HEK293 (cell line): ENCODE measurements around the gene DDX39A.

Source experiments
- BCL6B ChIP-seq: fragments of 450-650 bp; formaldehyde crosslinking; IDR thresholded peaks from 2 replicates; pipeline ENCODE4 v1.5.1; 2017; ENCODE audit warnings: missing biosample characterization, missing genetic modification characterization
- GFI1B ChIP-seq: fragments of 450-650 bp; formaldehyde crosslinking; IDR thresholded peaks from 2 replicates; pipeline ENCODE4 v1.5.1; 2016; ENCODE audit warnings: missing biosample characterization, missing genetic modification characterization
- GLIS2 ChIP-seq: fragments of 450-650 bp; formaldehyde crosslinking; IDR thresholded peaks from 2 replicates; pipeline ENCODE4 v1.5.1; 2016; ENCODE audit warnings: missing biosample characterization, missing genetic modification characterization
- KLF1 ChIP-seq: fragments of 450-650 bp; formaldehyde crosslinking; IDR thresholded peaks from 2 replicates; pipeline ENCODE4 v1.5.1; 2016; ENCODE audit warnings: missing biosample characterization, missing genetic modification characterization
- KLF8 ChIP-seq: fragments of 450-650 bp; formaldehyde crosslinking; IDR thresholded peaks from 2 replicates; pipeline ENCODE4 v1.5.1; 2016; ENCODE audit warnings: missing biosample characterization, missing genetic modification characterization
- MYNN ChIP-seq: fragments of 450-650 bp; formaldehyde crosslinking; IDR thresholded peaks from 2 replicates; pipeline ENCODE4 v1.5.1; 2016; ENCODE audit warnings: missing biosample characterization, missing genetic modification characterization, borderline replicate concordance
- PRDM4 ChIP-seq: fragments of 450-650 bp; formaldehyde crosslinking; IDR thresholded peaks from 2 replicates; pipeline ENCODE4 v1.5.1; 2017; ENCODE audit warnings: missing biosample characterization, missing genetic modification characterization
- PRDM6 ChIP-seq: fragments of 450-650 bp; formaldehyde crosslinking; IDR thresholded peaks from 2 replicates; pipeline ENCODE4 v1.5.1; 2017; ENCODE audit warnings: missing biosample characterization, missing genetic modification characterization
- SP3 ChIP-seq: fragments of 450-650 bp; formaldehyde crosslinking; IDR thresholded peaks from 2 replicates; pipeline ENCODE4 v1.5.1; 2016; ENCODE audit warnings: missing biosample characterization, missing genetic modification characterization
- TCF7L2 ChIP-seq: IDR thresholded peaks from 2 replicates; pipeline ENCODE4 v1.6.1; 2011; ENCODE audit warnings: low read depth, mild to moderate bottlenecking, inconsistent platforms, low read length, moderate library complexity, borderline replicate concordance
- YY1 ChIP-seq: fragments of 450-650 bp; formaldehyde crosslinking; IDR thresholded peaks from 2 replicates; pipeline ENCODE4 v1.5.1; 2018; ENCODE audit warnings: missing biosample characterization, missing genetic modification characterization
- ZBTB17 ChIP-seq: fragments of 450-650 bp; formaldehyde crosslinking; IDR thresholded peaks from 2 replicates; pipeline ENCODE4 v1.5.1; 2016; ENCODE audit warnings: missing biosample characterization, missing genetic modification characterization
- ZBTB21 ChIP-seq: fragments of 450-650 bp; formaldehyde crosslinking; IDR thresholded peaks from 2 replicates; pipeline ENCODE4 v1.5.1; 2017; ENCODE audit warnings: missing biosample characterization, missing genetic modification characterization
- ZBTB48 ChIP-seq: fragments of 450-650 bp; formaldehyde crosslinking; IDR thresholded peaks from 2 replicates; pipeline ENCODE4 v1.5.1; 2016; ENCODE audit warnings: missing biosample characterization, missing genetic modification characterization
- ZNF112 ChIP-seq: fragments of 450-650 bp; formaldehyde crosslinking; IDR thresholded peaks from 2 replicates; pipeline ENCODE4 v1.5.0; 2017; ENCODE audit warnings: missing biosample characterization, missing genetic modification characterization
- ZNF121 ChIP-seq: fragments of 450-650 bp; formaldehyde crosslinking; IDR thresholded peaks from 2 replicates; pipeline ENCODE4 v1.5.1; 2016; ENCODE audit warnings: missing biosample characterization, missing genetic modification characterization
- ZNF19 ChIP-seq: fragments of 450-650 bp; formaldehyde crosslinking; IDR thresholded peaks from 2 replicates; pipeline ENCODE4; 2016; ENCODE audit warnings: missing biosample characterization, missing genetic modification characterization, low read depth
- ZNF221 ChIP-seq: fragments of 450-650 bp; formaldehyde crosslinking; IDR thresholded peaks from 2 replicates; pipeline ENCODE4 v1.5.1; 2017; ENCODE audit warnings: missing biosample characterization, missing genetic modification characterization, borderline replicate concordance
- ZNF223 ChIP-seq: fragments of 450-650 bp; formaldehyde crosslinking; IDR thresholded peaks from 2 replicates; pipeline ENCODE4 v1.5.1; 2016; ENCODE audit warnings: missing biosample characterization, missing genetic modification characterization
- ZNF280D ChIP-seq: fragments of 450-650 bp; formaldehyde crosslinking; IDR thresholded peaks from 2 replicates; pipeline ENCODE4 v1.5.1; 2016; ENCODE audit warnings: missing biosample characterization, missing genetic modification characterization
- ZNF366 ChIP-seq: fragments of 450-650 bp; formaldehyde crosslinking; conservative IDR thresholded peaks from 2 replicates; pipeline ENCODE4 v1.5.1; 2016; ENCODE audit warnings: missing biosample characterization, missing genetic modification characterization
- ZNF37A ChIP-seq: fragments of 450-650 bp; IDR thresholded peaks from 2 replicates; pipeline ENCODE4 v1.5.1; 2018; ENCODE audit warnings: missing biosample characterization, missing genetic modification characterization
- ZNF473 ChIP-seq: fragments of 450-650 bp; formaldehyde crosslinking; IDR thresholded peaks from 2 replicates; pipeline ENCODE4 v1.5.1; 2017; ENCODE audit warnings: missing biosample characterization, missing genetic modification characterization
- ZNF501 ChIP-seq: fragments of 450-650 bp; formaldehyde crosslinking; IDR thresholded peaks from 2 replicates; pipeline ENCODE4 v1.5.1; 2016; ENCODE audit warnings: missing biosample characterization, missing genetic modification characterization
- ZNF514 ChIP-seq: fragments of 450-650 bp; formaldehyde crosslinking; IDR thresholded peaks from 2 replicates; pipeline ENCODE4 v1.5.1; 2016; ENCODE audit warnings: missing biosample characterization, missing genetic modification characterization
- ZNF549 ChIP-seq: fragments of 450-650 bp; IDR thresholded peaks from 2 replicates; pipeline ENCODE4 v1.5.1; 2018; ENCODE audit warnings: missing biosample characterization, missing genetic modification characterization, mild to moderate bottlenecking, inconsistent platforms, moderate library complexity
- ZNF555 ChIP-seq: fragments of 450-650 bp; formaldehyde crosslinking; conservative IDR thresholded peaks from 2 replicates; pipeline ENCODE4 v1.5.1; 2017; ENCODE audit warnings: missing biosample characterization, mild to moderate bottlenecking, missing genetic modification characterization, inconsistent platforms
- ZNF600 ChIP-seq: fragments of 450-650 bp; formaldehyde crosslinking; IDR thresholded peaks from 2 replicates; pipeline ENCODE4 v1.5.1; 2016; ENCODE audit warnings: missing biosample characterization, missing genetic modification characterization
- ZNF624 ChIP-seq: fragments of 450-650 bp; formaldehyde crosslinking; IDR thresholded peaks from 2 replicates; pipeline ENCODE4 v1.5.1; 2017; ENCODE audit warnings: missing biosample characterization, missing genetic modification characterization
- ZNF658 ChIP-seq: fragments of 450-650 bp; formaldehyde crosslinking; IDR thresholded peaks from 2 replicates; pipeline ENCODE4; 2016; ENCODE audit warnings: missing biosample characterization, missing genetic modification characterization
- ZNF660 ChIP-seq: fragments of 450-650 bp; IDR thresholded peaks from 2 replicates; pipeline ENCODE4 v1.5.1; 2018; ENCODE audit warnings: missing biosample characterization, mild to moderate bottlenecking, missing genetic modification characterization
- ZNF707 ChIP-seq: fragments of 450-650 bp; formaldehyde crosslinking; IDR thresholded peaks from 2 replicates; pipeline ENCODE4 v1.5.1; 2016; ENCODE audit warnings: missing biosample characterization, missing genetic modification characterization
- ZNF76 ChIP-seq: fragments of 450-650 bp; formaldehyde crosslinking; IDR thresholded peaks from 2 replicates; pipeline ENCODE4; 2016; ENCODE audit warnings: low read depth, missing biosample characterization, missing genetic modification characterization, borderline replicate concordance
- ZNF830 ChIP-seq: fragments of 450-650 bp; IDR thresholded peaks from 2 replicates; pipeline ENCODE4 v1.5.0; 2018; ENCODE audit warnings: missing biosample characterization, missing genetic modification characterization, low read depth, mild to moderate bottlenecking, moderate library complexity

The DDX39A gene

GRCh38 chr19:14405758-14406644 lies 13.1 kb downstream of the DDX39A start (continued):
- no peak for TF ChIP-seq ZNF280D
- no peak for TF ChIP-seq ZNF707 (tag by site-specific recombination)
- TF ChIP-seq ZNF624 (tag by site-specific recombination), result no peak
- no peak for TF ChIP-seq ZNF658 (tag by site-specific recombination)
- no peak for TF ChIP-seq ZNF223 (tag by site-specific recombination)
- TF ChIP-seq ZNF366 (tag by site-specific recombination), result no peak
- no peak for TF ChIP-seq ZNF19 (tag by site-specific recombination)
- TF ChIP-seq PRDM6 (tag by site-specific recombination), result no peak
- TF ChIP-seq KLF1 (tag by site-specific recombination), result peak; percentile 59
- no peak for TF ChIP-seq ZNF549
- TF ChIP-seq BCL6B (tag by site-specific recombination), result no peak
- TF ChIP-seq ZNF555 (tag by site-specific recombination), result no peak
- no peak for TF ChIP-seq ZNF121
- TF ChIP-seq GLIS2 (tag by site-specific recombination), result peak; percentile 78
- TF ChIP-seq ZNF221 (tag by site-specific recombination), result no peak
- peak; percentile 19; the same call in 1 of the 2 replicates for TF ChIP-seq ZNF76 (tag by site-specific recombination)
- no peak for TF ChIP-seq ZNF830 (tag by site-specific recombination)
- no peak for TF ChIP-seq ZNF514 (tag by site-specific recombination)
- TF ChIP-seq ZNF660, result peak; percentile 73
- TF ChIP-seq KLF8 (tag by site-specific recombination), result peak; percentile 76
- no peak for TF ChIP-seq ZNF112
- no peak for TF ChIP-seq PRDM4 (tag by site-specific recombination)
- TF ChIP-seq TCF7L2, result no peak
- peak; percentile 53; the same call in 1 of the 2 replicates for TF ChIP-seq ZBTB48 (tag by site-specific recombination)
- no peak for TF ChIP-seq MYNN
- TF ChIP-seq ZNF501 (tag by site-specific recombination), result no peak
- no peak for TF ChIP-seq ZBTB21 (tag by site-specific recombination)
- no peak for TF ChIP-seq GFI1B (tag by site-specific recombination)
- TF ChIP-seq SP3 (tag by site-specific recombination), result peak; percentile 91
- no peak for TF ChIP-seq ZNF473
- TF ChIP-seq ZNF600 (tag by site-specific recombination), result peak; percentile 97
- TF ChIP-seq ZBTB17 (tag by site-specific recombination), result peak; percentile 66; the same call in 1 of the 2 replicates
- no peak for TF ChIP-seq ZNF37A (tag by site-specific recombination)
- 0 out of 2 replicates have a peak, but pooled peaks have one; percentile 32 for TF ChIP-seq YY1 (tag by site-specific recombination)
